HL-60/S4 treated with retinoic acid at 250 ng/mL for 4 days and 3 days (cell line): ENCODE data around the gene TMEM208.

ENCODE experiments used
- in situ Hi-C: fragments of 300-500 bp; cut with MboI; formaldehyde crosslinking; loops from 2 replicates; pipeline ENCODE4 v1.7.0; 2022; ENCODE audit warnings: low sequenced_read_pairs

TMEM208 gene

DNA sequence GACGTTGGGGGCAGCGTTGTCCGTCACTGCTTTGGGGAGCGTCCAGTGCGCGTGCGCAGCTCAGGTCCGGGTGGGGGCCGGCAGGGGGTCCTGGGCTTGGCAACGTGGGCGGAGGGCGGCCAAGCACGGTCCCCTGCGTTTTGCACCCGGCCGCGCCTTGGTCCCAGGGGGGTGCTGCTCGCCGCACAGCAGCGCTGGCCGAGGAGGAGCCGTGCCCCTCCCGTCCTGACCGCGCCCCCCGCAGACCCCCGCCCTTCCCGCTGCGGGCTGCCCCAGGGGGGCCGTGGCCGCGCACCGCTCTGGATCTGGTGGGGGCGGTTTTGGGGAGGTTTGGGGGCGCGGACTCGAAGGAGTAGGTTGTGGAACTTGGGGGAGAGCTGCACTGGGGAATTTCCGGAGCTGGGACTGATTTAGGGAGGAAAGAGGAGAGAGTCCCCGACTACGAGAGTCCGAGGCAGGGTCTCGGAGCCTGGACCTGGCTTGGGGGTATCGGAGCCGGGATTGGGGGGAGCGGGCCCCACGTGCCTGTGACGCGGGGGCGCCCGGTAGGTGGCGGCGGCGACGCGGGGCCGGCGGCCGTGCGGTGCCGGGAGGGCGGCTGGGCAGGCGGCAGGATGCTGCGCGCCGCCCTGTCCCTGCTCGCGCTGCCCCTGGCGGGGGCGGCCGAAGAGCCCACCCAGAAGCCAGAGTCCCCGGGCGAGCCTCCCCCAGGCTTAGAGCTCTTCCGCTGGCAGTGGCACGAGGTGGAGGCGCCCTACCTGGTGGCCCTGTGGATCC is 21.7 kb downstream of the TMEM208 start, which contains the start of gene SLC9A5:
Gene SLC9A5 (plus strand): TSS at position 579 of the 777 bp plus-strand sequence. CDS start 36 bp downstream, at position 615.
- in situ Hi-C loops, result no loop called here

DNA sequence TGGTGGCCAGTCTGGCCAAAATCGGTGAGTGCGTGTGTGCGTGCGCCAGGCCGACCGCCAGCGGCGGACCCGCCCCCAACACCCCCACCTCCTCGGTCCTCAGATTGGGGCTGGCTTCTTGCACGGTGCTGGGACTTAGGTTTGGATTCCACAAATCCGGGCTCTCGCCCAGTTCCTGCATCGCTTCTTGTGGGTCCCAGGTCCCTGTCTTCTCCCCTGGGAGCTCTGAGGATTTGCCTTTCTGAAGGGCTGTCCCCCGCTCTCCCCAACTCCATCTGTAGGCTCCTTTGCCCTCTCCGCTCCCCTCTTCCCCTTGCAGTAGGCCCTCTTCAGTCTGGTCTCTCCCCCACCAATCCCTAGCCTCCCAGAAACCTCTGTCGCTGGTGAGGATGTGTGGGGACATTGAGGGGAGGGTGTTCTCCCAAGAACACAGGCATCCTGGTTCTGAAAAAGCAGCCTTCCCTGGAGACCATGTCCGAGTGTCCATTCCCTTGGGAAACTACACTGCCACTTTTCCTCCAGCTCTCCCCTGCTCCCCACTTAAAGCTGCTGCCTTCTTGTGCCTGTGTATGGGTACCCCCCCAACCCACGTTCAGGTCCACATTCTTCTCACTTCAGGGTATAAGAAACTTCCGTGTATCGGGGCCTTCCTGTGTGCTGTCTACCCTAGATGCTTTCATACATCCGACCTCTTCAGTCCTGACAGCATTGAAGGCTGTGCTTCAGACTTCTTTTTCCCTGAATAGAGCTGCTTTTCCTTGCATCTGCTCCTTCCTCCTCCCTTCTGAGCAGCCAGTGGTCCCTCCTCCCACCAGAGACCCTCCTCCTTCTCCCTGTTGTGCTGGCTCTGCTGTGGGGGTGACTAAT is 22.5 kb downstream of the TMEM208 start:
- in situ Hi-C loops, result no loop called here

DNA sequence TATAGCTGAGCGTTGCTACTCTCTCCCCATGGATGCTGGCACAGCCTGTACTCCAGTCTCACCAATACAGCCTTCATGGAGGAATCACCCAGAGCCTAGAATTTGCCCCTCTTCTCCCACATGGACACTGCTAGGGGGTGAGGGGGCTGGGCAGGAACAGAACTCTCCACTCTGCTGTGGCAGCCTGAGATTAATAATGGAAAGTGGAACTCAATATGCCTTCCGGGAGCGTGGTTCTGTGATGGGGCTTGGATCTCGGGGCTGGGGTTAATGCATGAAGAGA is 23.1 kb downstream of the TMEM208 start:
- in situ Hi-C loops, result no loop called here

DNA sequence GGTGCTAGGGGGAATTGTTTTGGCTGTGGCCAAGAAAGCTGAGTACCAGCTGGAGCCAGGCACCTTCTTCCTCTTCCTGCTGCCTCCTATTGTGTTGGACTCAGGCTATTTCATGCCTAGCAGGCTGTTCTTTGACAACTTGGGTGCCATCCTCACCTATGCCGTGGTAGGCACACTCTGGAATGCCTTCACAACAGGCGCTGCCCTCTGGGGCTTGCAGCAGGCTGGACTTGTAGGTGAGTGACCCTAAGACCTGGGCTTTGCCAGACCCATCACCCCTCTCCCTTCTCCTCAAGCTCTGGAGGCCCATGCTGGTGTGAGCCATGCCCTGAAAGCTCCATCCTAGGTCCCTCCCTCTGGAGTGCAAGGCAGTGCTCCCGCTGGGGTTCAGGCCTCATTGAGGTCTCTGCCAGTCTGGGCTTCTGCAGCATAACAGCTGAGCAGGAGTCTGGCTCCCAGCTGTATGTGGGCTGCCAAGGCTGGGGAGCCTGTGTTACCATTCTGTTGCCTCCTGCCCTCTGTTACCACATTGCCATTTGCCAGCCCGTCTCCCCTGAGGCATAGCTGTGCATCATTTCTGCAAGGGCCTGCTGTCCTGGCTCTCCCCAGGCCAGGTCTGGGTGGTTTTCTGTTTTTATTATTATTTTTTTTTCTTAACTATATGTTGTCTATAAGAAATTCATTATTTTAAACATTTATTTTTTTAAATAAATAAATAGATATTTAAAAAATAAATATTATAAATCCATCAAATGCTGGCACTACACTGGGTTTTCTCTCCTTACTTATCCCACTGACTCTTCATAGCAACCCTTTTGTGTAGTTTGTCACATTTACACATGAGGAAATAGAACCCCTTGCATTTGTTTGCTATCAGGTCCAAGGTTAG is 25.9 kb downstream of the TMEM208 start:
- in situ Hi-C loops, result no loop called here

DNA sequence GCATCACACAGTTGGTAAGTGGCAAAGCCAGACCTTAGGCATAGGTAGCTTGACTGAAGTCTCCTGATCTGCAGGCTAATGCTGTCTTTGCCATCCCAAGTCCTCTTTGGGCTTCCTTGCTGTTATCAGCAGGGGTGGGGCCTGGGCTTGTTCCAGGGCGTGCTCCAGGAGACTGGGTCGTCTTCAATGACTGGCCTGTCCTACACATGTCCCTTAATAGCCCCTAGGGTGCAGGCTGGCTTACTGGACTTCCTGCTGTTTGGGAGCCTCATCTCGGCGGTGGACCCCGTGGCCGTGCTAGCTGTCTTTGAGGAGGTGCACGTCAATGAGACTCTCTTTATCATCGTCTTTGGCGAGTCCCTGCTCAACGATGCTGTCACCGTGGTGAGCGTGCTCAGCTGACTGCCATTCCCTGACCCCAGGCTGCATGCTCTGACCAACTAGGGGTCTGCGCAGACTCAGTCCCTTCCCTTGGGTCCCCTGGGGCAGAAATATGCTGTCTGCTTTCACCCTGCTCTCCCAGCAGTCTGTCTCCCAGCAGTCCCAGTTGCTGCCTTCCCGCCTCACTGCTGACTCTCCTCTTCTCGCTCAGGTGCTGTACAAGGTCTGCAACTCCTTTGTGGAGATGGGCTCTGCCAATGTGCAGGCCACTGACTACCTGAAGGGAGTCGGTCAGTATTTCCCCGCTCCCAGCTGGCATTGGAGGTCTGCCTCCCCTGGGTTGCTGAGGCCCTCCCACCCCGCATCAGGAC is 28.0 kb downstream of the TMEM208 start:
- in situ Hi-C loops, result no loop called here

DNA sequence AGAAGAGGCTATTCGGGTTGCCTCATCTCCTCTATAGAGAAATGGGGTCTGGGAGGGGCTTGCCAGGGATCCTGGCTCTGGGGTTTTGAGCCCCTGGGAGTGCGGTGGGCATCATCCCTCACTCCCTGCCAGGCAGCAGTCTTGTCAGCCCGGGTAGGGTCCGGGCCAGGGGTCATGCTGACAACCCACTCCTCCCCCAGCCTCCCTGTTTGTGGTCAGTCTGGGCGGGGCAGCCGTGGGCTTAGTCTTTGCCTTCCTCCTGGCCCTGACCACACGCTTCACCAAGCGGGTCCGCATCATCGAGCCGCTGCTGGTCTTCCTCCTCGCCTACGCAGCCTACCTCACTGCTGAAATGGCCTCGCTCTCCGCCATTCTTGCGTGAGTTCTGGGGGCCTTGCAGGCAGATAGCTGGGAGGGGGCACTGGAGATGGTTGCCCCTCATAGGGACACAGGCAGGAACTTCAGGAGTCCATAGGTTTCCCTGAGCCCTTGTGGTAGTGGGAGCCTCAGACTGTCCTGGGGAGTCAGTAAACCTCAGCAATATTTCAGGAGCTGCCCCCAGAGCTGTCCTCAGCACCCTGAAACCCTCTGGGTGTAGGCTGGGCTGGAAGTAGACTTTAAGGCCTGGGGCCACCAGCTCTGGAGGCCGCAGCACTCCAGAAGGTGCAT is 28.8 kb downstream of the TMEM208 start:
- in situ Hi-C loops, result no loop called here

DNA sequence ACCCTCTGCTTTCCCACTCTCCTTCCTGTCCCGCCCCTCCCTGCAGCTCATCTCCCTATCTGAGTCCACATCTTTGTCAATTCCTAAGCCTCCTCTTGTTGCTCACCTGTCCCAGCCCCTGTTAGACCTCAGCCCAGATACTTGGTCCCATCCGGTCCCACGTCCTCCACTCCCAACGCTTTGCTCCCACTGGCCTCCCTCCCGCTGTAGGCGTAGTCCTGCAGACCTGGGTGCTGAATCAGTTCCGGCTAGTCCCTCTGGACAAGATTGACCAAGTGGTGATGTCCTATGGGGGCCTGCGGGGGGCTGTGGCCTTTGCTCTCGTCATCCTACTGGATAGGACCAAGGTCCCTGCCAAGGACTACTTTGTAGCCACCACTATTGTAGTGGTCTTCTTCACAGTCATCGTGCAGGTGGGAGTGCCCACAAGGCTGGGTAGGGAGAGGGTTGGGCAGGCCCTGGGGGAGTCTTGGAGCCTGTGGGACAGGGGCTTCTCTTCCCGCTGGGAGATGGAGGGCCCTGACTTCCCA is 29.8 kb downstream of the TMEM208 start:
- in situ Hi-C loops, result no loop called here

DNA sequence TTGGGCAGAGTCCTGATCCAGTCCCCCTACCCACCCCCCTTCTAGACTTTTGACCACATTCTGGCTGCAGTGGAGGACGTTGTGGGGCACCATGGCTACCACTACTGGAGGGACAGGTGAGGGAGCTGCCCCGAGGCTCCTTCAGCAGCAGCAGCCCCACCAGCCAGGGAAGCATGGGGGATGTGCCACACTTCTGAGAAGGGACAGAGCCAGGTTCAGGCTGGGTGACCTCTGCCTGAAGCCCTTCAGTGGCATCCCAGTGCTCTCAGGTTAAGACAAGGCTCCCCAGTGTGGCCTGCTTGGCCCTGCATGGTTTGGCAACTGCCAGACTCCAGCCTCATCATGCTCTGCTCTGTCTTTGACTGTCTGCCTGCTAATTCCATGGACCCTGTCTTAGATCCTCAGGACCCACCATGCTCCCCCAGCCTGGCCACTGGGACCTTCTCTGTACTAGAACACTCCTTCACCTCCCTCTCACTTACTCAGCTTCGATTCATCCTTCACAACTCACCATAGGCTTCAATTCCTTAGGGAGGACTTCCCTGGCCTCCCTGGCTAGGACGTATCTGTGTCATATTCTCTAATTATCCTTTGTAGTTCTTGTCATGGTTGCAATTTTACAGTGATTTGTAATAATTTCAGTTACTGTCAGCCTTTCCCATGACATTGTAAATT is 30.7 kb downstream of the TMEM208 start:
- in situ Hi-C loops, result no loop called here

DNA sequence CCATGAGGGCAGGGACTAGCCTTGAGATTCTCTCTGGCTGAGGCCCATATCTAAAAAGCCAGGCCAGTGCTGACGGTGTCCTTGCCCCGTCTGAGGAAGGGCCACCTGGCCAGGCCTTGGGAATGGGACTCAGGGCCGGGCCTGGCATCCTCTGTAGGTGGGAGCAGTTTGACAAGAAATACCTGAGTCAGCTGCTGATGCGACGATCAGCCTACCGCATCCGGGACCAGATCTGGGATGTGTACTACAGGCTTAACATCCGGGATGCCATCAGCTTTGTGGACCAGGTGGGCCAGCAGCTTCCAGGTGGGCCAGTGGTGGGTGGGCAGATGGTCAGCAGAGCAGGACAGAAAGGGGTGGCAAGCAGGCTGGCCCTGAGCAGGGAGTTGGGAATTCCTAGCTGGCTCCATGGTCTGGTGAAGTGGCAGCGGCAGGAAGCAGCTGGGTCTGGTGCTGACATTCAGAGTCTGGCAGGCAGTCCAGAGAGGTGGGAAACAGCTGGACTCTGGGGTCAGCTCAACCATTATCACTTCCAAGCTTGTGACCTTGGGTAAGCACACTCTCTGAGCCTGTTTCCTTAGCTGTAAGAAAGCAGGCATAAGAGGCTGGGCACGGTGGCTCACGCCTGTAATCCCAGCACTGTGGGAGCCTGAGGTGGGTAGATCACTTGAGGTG is 31.4 kb downstream of the TMEM208 start:
- in situ Hi-C loops, result no loop called here

DNA sequence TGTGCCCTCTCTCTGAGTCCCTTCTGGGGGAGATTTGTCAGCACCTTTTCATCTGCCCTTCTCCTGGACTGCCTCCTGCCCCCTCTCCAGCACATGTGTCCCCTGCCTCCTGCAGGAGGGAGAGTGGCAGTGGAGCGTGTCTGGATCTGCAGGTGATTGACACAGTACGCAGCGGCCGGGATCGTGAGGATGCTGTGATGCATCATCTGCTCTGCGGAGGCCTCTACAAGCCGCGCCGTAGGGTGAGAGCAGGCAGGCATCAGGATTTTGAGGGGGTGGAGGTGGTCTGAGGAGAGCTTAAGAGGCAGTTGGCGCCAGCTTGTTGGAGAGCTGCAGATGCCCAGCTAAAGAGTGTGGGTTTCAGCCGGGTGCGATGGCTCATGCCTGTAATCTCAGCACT is 32.8 kb downstream of the TMEM208 start:
- in situ Hi-C loops, result no loop called here

DNA sequence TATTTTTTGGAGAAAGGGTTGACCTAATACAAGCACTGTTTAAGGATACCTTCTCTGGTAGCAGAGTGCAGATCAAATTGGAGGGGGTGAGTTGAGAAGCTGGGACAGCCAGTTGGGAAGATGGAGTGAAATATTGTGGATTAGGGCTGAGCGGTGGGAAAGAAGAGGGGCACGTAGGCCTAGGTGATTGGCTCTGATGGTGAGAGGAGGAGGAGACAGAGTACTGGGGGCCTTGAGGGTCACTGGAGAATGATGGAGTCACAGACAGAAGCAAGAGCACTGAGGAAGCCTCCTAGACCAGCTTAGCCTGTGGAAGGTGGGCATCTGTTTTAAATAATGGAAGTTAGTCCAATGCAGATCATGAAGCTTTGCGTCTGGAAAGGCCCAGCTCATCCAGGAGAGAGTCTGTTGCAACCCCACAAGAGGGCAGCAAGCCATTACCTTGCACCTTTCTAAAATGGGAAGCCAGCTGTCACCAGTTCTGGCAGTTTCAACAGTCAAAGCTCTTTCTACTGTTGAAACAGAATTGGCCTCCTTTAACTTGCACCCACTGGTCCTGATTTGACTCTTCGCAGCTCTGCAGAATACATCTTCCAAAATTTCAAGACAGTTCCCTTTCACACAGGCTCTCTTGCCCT is 33.6 kb downstream of the TMEM208 start:
- in situ Hi-C loops, result no loop called here

DNA sequence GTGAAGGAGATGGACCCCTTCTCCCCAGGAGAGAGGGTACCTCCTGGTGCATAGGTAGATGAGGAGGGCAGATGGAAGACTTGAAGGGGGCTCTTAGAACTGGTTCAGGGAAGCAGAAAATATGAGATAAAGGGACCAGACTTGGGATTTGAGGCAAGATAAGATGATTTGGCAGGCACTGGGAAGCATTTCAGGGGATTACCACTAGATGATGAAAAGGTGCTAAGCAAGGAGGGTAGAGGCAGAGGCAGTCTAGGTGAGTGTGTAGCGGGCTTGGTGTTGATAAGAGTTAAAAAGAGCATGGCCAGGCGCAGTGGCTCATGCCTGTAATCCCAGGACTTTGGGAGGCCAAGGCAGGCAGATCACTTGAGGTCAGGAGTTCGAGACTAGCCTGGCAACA is 36.3 kb downstream of the TMEM208 start:
- in situ Hi-C loops, result no loop called here

DNA sequence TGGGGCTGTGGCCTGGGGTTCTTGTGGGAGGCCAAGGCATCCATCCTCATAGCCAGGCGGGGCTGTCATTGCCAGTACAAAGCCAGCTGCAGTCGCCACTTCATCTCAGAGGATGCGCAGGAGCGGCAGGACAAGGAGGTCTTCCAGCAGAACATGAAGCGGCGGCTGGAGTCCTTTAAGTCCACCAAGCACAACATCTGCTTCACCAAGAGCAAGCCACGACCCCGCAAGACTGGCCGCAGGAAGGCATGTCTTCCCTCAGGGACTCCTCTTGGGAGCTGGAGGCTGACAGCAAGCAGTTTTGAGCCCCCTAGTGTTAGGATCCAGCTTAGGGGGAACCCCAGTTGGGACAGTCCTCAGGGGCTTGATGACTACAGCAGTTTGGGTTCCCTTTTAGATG is 37.3 kb downstream of the TMEM208 start:
- in situ Hi-C loops, result no loop called here

DNA sequence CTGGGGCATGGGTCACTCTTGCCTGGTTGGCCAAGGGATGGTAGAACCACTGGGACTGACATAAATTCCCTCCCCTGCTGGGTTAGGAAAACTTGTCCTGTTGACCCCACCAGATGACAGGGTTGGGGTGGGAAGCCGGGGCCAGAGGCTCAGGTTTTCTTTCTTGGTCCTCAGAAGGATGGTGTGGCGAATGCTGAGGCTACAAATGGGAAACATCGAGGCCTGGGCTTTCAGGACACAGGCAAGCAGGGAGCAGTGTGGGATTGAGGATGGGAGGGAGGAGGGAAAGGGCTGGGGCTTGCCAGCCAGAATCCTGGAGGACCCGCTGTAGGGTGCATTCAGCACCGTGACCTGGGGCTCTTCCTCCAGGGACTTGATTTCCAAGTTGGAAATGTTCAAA is 37.9 kb downstream of the TMEM208 start:
- in situ Hi-C loops, result no loop called here

DNA sequence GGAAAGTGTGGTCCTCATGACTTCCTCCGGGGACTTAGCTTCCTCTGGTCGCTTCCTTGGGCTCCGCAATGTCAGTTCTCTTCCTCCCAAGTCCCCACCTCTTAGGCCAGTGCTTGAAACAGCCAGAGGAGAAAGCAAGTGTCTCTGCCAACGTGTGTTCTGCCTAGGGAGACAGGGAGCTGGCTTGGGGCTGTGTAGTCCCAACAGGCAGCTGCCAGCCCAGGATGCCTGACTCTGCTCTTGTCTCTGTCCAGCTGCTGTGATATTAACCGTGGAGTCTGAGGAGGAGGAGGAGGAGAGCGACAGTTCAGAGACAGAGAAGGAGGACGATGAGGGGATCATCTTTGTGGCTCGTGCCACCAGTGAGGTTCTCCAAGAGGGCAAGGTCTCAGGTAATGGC is 38.9 kb downstream of the TMEM208 start:
- in situ Hi-C loops, result no loop called here

DNA sequence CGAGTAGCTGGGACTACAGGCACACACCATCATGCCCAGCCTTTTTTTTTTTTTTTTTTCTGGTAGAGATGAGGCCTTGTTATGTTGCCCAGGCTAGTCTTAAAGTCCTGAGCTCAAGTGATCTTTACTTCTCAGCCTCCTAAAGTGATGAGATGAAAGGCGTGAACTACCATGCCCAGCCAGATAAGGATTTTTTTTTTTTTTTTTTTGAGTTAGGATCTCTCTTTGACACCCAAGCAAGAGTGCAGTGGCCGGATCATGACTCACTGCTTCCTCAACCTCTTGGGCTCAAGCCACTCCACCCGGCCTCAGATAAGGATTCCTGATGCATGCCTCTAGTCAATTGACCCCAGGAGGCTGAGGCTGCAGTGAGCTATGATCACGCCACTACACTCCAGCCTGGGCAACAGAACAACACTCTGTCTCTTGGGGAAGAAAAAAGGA is 41.2 kb downstream of the TMEM208 start:
- in situ Hi-C loops, result no loop called here

DNA sequence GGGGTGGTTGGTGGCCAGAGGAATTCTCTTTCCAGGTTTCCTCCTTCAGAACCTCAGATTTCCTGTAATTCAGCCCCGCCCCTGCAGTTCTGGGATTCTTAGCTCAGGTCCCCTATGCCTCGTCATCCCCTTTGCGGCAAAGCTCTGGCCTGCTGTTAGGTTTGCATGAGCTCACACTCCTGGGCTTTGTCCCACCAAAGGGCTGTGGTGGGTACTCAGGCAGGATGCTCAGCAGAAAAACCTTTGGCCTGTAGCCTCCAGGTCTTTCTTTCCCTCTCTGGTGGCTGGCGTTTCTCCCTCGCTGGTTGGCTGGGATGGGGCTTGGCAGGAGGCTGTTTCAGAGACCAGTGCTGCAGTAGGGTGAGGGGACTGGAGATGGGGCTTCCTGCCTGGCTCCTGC is 42.8 kb downstream of the TMEM208 start:
- in situ Hi-C loops, result no loop called here

DNA sequence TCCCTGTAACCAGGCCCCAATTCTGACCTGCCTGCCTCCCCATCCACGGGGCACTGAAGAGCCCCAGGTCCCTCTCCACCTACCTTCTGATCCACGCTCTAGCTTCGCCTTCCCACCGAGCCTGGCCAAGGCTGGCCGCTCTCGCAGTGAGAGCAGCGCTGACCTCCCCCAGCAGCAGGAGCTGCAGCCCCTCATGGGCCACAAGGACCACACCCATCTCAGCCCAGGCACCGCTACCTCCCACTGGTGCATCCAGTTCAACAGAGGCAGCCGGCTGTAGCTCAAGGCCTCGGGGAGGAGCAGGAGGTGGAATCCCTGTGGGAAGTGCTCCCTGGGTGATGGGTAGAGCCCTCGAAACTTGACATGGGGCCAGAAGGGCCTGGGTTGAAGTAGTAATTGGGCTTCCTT is 44.0 kb downstream of the TMEM208 start:
- in situ Hi-C loops, result no loop called here
